Activated B cell treated with CpG ODN at 0.5 μM for 24 hours (primary cell): Measurements from ENCODE around the gene PDE7B. TPM values are rescaled to one million over a fixed set of nuclear protein-coding genes. Genes with fewer than 3 reads are reported as not detected.

Source experiments
- ATAC-seq: fragments of 200-7000 bp; cut with Tn5 transposase; one replicate; pipeline ENCODE4 v1.10.0; 2021; ENCODE audit warnings: low read depth, mild to moderate bottlenecking, moderate library complexity
- CTCF ChIA-PET: fragments of 350-600 bp; sonication (Branson Sonifier 250); formaldehyde crosslinking; loops from one replicate; lab custom pipeline; 2021; ENCODE audit warnings: antibody characterized with exemption; lab: Charles Lee
- POLR2A ChIA-PET: fragments of 350-600 bp; sonication (Branson Sonifier 250); formaldehyde crosslinking; loops from one replicate; lab custom pipeline; 2021; ENCODE audit warnings: antibody characterized with exemption; lab: Charles Lee
- DNase-seq: peaks from one replicate; pipeline ENCODE4 v3.0.0; 2022
- H3K27ac Mint-ChIP-seq: one replicate; pipeline ENCODE4 v1.8.0; 2020; ENCODE audit warnings: mixed read lengths
- H3K27me3 Mint-ChIP-seq: one replicate; pipeline ENCODE4 v1.8.0; 2021; ENCODE audit warnings: mixed read lengths
- H3K36me3 Mint-ChIP-seq: one replicate; pipeline ENCODE4 v1.8.0; 2021; ENCODE audit warnings: low read depth, mixed read lengths
- H3K4me1 Mint-ChIP-seq: one replicate; pipeline ENCODE4 v1.8.0; 2021; ENCODE audit warnings: mixed read lengths
- H3K4me3 Mint-ChIP-seq: one replicate; pipeline ENCODE4 v1.8.0; 2020; ENCODE audit warnings: mild to moderate bottlenecking, mixed read lengths
- H3K9me3 Mint-ChIP-seq: one replicate; pipeline ENCODE4 v1.8.0; 2020; ENCODE audit warnings: mixed read lengths
- intact Hi-C: fragments of 100-400 bp; cut with micrococcal nuclease; formaldehyde crosslinking; loops from one replicate; pipeline ENCODE4 v1.15.1; 2024
- total RNA-seq: library from RNA; stranded (reverse); gene quantifications from 2 replicates; pipeline ENCODE4 v1.2.3, GENCODE V29; 2022
- TF ChIP-seq, protein P1 (sequence below): fragments of 200-600 bp; IDR thresholded peaks from one replicate; pipeline ENCODE4 v1.8.0; 2022; ENCODE audit warnings: antibody characterized with exemption, mild to moderate bottlenecking

PDE7B gene
- total RNA-seq, 1 donor from 2014 or later, result 1.8 TPM

DNA sequence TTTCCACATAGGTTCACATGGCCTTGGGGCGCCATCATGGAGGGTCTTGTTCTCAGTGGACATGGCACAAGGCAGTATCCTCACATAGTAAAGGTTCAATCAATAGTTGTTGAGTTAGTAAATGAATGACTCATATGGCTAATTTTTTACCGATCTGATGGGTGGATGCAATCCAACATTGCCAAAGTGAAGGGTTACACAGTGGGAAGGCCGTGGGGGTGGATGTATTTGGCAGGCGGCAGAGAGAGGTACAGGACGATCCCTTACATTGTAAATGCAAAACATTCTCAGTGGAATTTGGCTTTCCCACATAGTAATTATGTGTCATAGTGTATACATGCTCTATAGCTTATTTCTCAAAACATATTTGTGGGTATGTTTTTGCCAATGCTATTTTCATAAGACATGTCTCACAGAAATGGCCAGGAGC, 21.0 kb upstream of the PDE7B start:
- Mint-ChIP-seq H3K36me3 (no peaks in the 10 kb centered on the region), H3K4me1 (no peaks in the 10 kb centered on the region), H3K27ac (no peak overlapping the region), H3K4me3 (no peak overlapping the region), H3K27me3 (peaks cover 8% of the 10 kb centered on the region), H3K9me3 (no peaks in the 10 kb centered on the region)
- no peak for DNase-seq
- CTCF ChIA-PET, result no interaction called here
- intact Hi-C loops, result no loop called here
- no peak for ATAC-seq
- TF ChIP-seq, protein P1, sequence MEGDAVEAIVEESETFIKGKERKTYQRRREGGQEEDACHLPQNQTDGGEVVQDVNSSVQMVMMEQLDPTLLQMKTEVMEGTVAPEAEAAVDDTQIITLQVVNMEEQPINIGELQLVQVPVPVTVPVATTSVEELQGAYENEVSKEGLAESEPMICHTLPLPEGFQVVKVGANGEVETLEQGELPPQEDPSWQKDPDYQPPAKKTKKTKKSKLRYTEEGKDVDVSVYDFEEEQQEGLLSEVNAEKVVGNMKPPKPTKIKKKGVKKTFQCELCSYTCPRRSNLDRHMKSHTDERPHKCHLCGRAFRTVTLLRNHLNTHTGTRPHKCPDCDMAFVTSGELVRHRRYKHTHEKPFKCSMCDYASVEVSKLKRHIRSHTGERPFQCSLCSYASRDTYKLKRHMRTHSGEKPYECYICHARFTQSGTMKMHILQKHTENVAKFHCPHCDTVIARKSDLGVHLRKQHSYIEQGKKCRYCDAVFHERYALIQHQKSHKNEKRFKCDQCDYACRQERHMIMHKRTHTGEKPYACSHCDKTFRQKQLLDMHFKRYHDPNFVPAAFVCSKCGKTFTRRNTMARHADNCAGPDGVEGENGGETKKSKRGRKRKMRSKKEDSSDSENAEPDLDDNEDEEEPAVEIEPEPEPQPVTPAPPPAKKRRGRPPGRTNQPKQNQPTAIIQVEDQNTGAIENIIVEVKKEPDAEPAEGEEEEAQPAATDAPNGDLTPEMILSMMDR, result no peak
- POLR2A ChIA-PET, result no interaction called here

DNA sequence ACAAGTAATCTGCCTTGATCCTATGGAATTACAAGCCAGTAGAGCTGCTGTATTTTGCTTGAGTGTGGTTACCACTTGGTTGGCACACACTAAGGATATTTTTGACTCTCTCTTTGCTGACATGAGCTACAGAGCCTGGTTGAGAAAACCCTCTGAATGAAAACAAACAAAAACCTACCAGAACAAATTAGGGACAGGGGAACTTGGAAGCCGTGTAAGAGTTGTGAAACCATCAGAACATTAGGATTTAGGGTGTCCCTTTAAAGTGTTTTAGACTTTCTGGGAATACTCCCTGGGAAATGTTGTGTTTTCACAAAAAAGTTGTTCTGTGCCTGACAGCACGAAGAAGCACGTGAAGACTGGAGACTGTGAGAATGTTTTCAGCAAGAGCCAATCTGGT, 20.5 kb upstream of the PDE7B start:
- Mint-ChIP-seq H3K36me3 (no peaks in the 10 kb centered on the region), H3K9me3 (no peaks in the 10 kb centered on the region), H3K27ac (no peak overlapping the region), H3K4me1 (no peaks in the 10 kb centered on the region), H3K4me3 (no peak overlapping the region), H3K27me3 (peaks cover 8% of the 10 kb centered on the region)
- ATAC-seq (no peak), DNase-seq (no peak)
- ChIA-PET CTCF (no interaction called here), POLR2A (no interaction called here)
- TF ChIP-seq, protein P1, result no peak
- intact Hi-C loops, result no loop called here

DNA sequence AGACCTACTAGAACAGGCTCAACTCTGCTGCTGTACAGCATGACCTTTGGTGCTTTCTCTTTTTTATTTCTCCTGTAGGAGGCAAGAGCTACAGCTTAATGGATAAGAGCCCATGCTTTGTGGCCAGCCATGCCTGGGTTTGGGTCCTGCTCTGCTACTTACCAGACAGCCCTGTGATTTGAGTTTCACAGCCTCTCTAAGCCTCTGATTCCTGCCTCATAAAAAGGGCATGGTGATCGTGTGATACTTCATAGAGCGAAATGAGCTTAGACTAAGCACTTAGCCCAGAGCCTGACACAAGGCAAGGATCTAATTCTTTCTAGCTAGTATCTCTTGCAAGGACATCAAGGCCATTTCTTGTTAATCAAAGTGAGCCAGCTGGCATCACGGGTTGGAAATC, 19.3 kb upstream of the PDE7B start:
- no peak for DNase-seq
- TF ChIP-seq, protein P1, result no peak
- H3K4me3 Mint-ChIP-seq, result no peak overlapping the region
- CTCF ChIA-PET, result interaction anchor here (0.6 to 2.5 kb wide), 2 partner anchors 11 to 78 kb away, joined by 3 to 9 read pairs; no protein-coding TSS in a partner anchor
- POLR2A ChIA-PET, result no interaction called here
- H3K27me3 Mint-ChIP-seq, result peaks cover 10% of the 10 kb centered on the region
- no peaks in the 10 kb centered on the region for H3K9me3 Mint-ChIP-seq
- intact Hi-C loops, result no loop called here
- no peaks in the 10 kb centered on the region for H3K4me1 Mint-ChIP-seq
- no peak for ATAC-seq
- no peaks in the 10 kb centered on the region for H3K36me3 Mint-ChIP-seq
- H3K27ac Mint-ChIP-seq, result no peak overlapping the region

DNA sequence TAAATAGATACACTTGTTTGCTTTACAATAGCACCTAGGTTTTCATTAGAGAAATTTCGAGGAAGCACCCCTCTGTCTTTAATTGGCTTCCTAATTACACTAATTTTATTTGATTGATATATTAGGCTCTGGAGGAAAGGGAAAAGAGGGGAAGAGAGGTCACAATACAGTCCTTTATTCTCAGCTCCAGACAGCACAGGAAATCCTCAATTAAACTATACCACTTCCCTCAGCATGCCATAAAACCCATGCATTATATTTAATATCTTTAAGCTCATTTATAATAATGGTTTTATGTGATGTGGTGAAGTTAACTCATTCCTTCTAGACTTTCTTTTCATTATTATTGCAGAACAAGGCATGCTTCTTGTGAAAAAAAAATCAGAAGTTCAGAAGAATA, 17.7 kb upstream of the PDE7B start:
- peaks cover 15% of the 10 kb centered on the region for H3K27me3 Mint-ChIP-seq

DNA sequence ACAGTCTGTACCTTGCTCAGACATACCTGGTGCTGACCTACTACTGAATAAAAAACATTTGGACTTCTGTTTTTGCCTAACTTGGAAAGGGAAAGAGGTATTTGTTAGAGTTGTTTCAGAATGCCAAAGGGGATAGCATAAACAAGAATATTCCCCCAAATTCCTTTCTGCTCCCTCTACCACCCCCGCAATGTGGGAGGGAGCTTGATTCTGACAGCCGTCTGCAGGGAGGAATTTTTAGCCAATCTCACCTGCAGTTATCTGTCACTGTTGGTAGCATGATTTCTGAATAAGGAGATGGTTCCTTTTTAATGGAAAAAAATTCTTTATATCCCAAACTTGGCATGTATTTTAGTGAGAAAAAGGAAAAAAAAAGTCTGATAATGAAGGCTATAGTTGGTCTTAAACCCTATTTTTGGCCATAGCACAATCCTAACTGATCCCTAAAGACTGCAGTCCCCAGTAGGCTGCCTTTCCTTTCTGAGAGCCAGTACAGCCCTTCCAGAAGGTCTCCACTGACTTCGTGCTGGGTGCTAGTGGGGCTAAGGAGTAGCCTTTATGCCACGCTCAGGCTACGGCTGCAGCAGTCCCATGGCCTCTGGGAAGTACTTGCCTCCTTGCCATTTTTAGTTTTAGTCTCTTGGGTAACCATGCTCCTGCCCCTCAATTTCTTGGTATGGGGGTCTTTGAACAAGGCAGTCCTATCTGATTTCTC, 13.6 kb upstream of the PDE7B start:
- peaks cover 13% of the 10 kb centered on the region for H3K27me3 Mint-ChIP-seq
- no peaks in the 10 kb centered on the region for H3K36me3 Mint-ChIP-seq
- POLR2A ChIA-PET, result no interaction called here
- H3K4me1 Mint-ChIP-seq, result no peaks in the 10 kb centered on the region
- TF ChIP-seq, protein P1, result no peak
- H3K4me3 Mint-ChIP-seq, result no peak overlapping the region
- no peaks in the 10 kb centered on the region for H3K9me3 Mint-ChIP-seq
- H3K27ac Mint-ChIP-seq, result no peak overlapping the region
- DNase-seq, result no peak
- ATAC-seq, result no peak
- CTCF ChIA-PET, result no interaction called here
- intact Hi-C loops, result no loop called here

More for the DNA sequence above, 17.7 kb upstream of the PDE7B start:
- Mint-ChIP-seq H3K9me3 (no peaks in the 10 kb centered on the region), H3K36me3 (no peaks in the 10 kb centered on the region), H3K4me3 (no peak overlapping the region), H3K4me1 (no peaks in the 10 kb centered on the region), H3K27ac (no peak overlapping the region)
- CTCF ChIA-PET, result interaction anchor here (2.5 kb wide), 1 partner anchor 76 kb away, joined by 9 read pairs; no protein-coding TSS in a partner anchor
- TF ChIP-seq, protein P1, result no peak
- intact Hi-C loops, result no loop called here
- ATAC-seq (no peak), DNase-seq (no peak)
- POLR2A ChIA-PET, result interaction anchor here (0.6 kb wide), 1 partner anchor 44 kb away, joined by 5 read pairs; no protein-coding TSS in a partner anchor
